ENCODE results near the gene SPDYE3.

GRCh38 chr7:100271716-100272537 is 35.6 kb upstream of the SPDYE3 start:
- TF ChIP-seq POLR2A (IDR thresholded peaks at IDR 0.05; ENCODE audit: low read depth, low read length) (peak; percentile 50; the same call in 1 of the 2 replicates), POLR2AphosphoS5 (IDR thresholded peaks at IDR 0.05; ENCODE audit: low read depth, low read length) (no peak), TAF1 (IDR thresholded peaks at IDR 0.05; ENCODE audit: borderline replicate concordance, low read depth, low read length) (no peak)

Measured in GM12892 (cell line).